Kidney (tissue), 14 donors: ENCODE results near the gene CEP112. TPM values are rescaled to one million over a fixed set of nuclear protein-coding genes. Genes with fewer than 3 reads are reported as not detected.

Experiments
- DNase-seq, 5 donors: peaks; one replicate each; pipeline ENCODE4 v3.0.0-alpha.2; 2013 to 2020
- FAIRE-seq: peaks from 2 replicates; lab custom pipeline; 2012; peaks lifted over from hg19 to GRCh38; lab: Jason Lieb, UNC
- H3K27ac ChIP-seq, 2 donors: one replicate each; pipeline ENCODE4 v1.7.0; 2013; ENCODE audit warnings: low read depth in 2 of 2, low read length in 2 of 2, inconsistent platforms in 1 of 2
- H3K27me3 ChIP-seq: one replicate; pipeline ENCODE4 v1.7.1; 2013; ENCODE audit warnings: low read length, inconsistent platforms; ENCODE audit not compliant: control insufficient read depth, insufficient read depth
- H3K36me3 ChIP-seq, 3 donors: one replicate each; pipeline versions ENCODE4 v1.7.0 to v1.7.1; 2013; ENCODE audit warnings: low read length in 3 of 3, control low read depth in 1 of 3, inconsistent platforms in 1 of 3; ENCODE audit not compliant: insufficient read depth in 3 of 3, control insufficient read depth in 2 of 3
- H3K4me1 ChIP-seq, 3 donors: one replicate each; pipeline versions ENCODE4 v1.7.0 to v1.7.1; 2013; ENCODE audit warnings: low read length in 3 of 3, inconsistent platforms in 1 of 3, low read depth in 1 of 3; ENCODE audit not compliant: control insufficient read depth in 2 of 3, insufficient read depth in 2 of 3
- H3K4me3 ChIP-seq, 3 donors: one replicate each; pipeline versions ENCODE4 v1.7.0 to v1.8.1; 2013; ENCODE audit warnings: low read length in 3 of 3, control low read depth in 1 of 3, inconsistent platforms in 1 of 3
- H3K9ac ChIP-seq, 3 donors: one replicate each; pipeline versions ENCODE4 v1.7.0 to v1.7.1; 2013; ENCODE audit warnings: low read length in 3 of 3, control low read depth in 1 of 3, inconsistent platforms in 1 of 3
- H3K9me3 ChIP-seq, 3 donors: one replicate each; pipeline versions ENCODE4 v1.7.0 to v1.7.1; 2013; ENCODE audit warnings: low read length in 3 of 3, control low read depth in 1 of 3, inconsistent platforms in 1 of 3; ENCODE audit not compliant: control insufficient read depth in 2 of 3, insufficient read depth in 1 of 3
- CTCF ChIP-seq: IDR thresholded peaks from 3 replicates; pipeline ENCODE4 v1.5.1; 2012; ENCODE audit warnings: mild to moderate bottlenecking, moderate library complexity, borderline replicate concordance; ENCODE audit not compliant: insufficient read depth; ENCODE audit errors: extremely low read depth
- intact Hi-C: fragments of 100-400 bp; cut with DNase I; formaldehyde crosslinking; loops from one replicate; pipeline ENCODE4 v1.11.1; 2022
- polyA plus RNA-seq: library from polyadenylated mRNA; stranded (reverse); fragments of 350-450 nt; fragmentation: Illumina TruSeq; extraction: RNeasy Lipid Tissue Mini Kit (QIAGEN cat#74804); gene quantifications from one replicate; pipeline ENCODE4 v1.2.3, GENCODE V29; 2014; ENCODE audit warnings: low read depth, low replicate concordance; ENCODE audit not compliant: insufficient read depth
- total RNA-seq: library from RNA; stranded (reverse); fragmentation: NEBNext Ultra II Directional; extraction: Animal tissue kit (Norgen Biotek cat#: 25700); gene quantifications from one replicate; pipeline ENCODE4 v1.2.1, GENCODE V29; 2021
- donor health status: control.
- donor health status: control.
- donor health status: control.
- donor health status: control.
- donor health status: control.
- donor health status: DM: yes; HTN: yes; CAD: no.
- donor health status: Normal renal cell carcinoma (clear cell type).

The CEP112 gene
- total and polyA plus RNA-seq, 2 donors from 2014 or later, result 17.0 to 27.4 TPM

DNA sequence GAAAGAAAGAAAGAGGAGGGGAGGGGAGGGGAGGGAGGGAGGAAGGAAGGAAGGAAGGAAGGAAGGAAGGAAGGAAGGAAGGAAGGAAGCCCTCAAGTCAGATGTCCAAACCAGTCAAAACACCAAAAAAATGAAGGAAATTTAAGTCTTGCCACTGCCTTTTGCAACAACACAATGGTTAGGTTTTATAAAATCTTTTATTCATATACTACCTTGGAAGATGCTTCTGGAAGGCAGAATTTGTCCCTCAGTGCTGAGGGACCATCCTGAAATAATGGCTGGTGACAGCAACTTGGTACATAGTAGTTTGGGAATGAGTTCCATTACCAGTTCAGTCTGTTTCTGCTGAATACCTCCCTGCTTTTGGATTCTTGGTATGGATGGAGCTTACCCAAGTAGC lies 29.4 kb upstream of the CEP112 start:
- Histone ChIP-seq H3K27me3 (no peaks in the 10 kb centered on the region), H3K9ac (no peak overlapping the region), H3K9me3 (no peaks in the 10 kb centered on the region), H3K36me3 (no peaks in the 10 kb centered on the region), H3K27ac (no peak overlapping the region), H3K4me1 (no peaks in the 10 kb centered on the region), H3K4me3 (no peak overlapping the region)
- intact Hi-C loops, result no loop called here
- no peak for FAIRE-seq
- no peak for DNase-seq
- TF ChIP-seq CTCF, result no peak

- FAIRE-seq (no peak), DNase-seq (no peak)
- TF ChIP-seq CTCF, result no peak
- H3K27ac ChIP-seq, result no peak overlapping the region
- no peaks in the 10 kb centered on the region for H3K27me3 ChIP-seq
- H3K4me3 ChIP-seq, result no peak overlapping the region
- intact Hi-C loops, result no loop called here
- H3K4me1 ChIP-seq, result no peaks in the 10 kb centered on the region
- H3K36me3 ChIP-seq, result no peaks in the 10 kb centered on the region
- no peak overlapping the region for H3K9ac ChIP-seq
- H3K9me3 ChIP-seq, result no peaks in the 10 kb centered on the region
Measured at GRCh38 chr17:66220079-66220835, 28.3 kb upstream of the CEP112 start.

GRCh38 chr17:66215529-66215911 lies 23.6 kb upstream of the CEP112 start:
- H3K4me3 ChIP-seq, result no peak overlapping the region
- no peak overlapping the region for H3K27ac ChIP-seq
- no peak for TF ChIP-seq CTCF
- DNase-seq, result no peak
- intact Hi-C loops, result no loop called here
- no peaks in the 10 kb centered on the region for H3K9me3 ChIP-seq
- no peaks in the 10 kb centered on the region for H3K27me3 ChIP-seq
- H3K9ac ChIP-seq, result no peak overlapping the region
- no peak for FAIRE-seq
- no peaks in the 10 kb centered on the region for H3K4me1 ChIP-seq
- H3K36me3 ChIP-seq, result no peaks in the 10 kb centered on the region
